ENCODE data around the gene TMBIM4.
A peak's percentile ranks its signal among the peaks of the same experiment; 100 is the strongest.

Gene TMBIM4

GRCh38 chr12:66140731-66141130 lies 29.1 kb downstream of the TMBIM4 start:
- no peak for DNase-seq (ENCODE audit: low read depth)

GRCh38 chr12:66139328-66139727 lies 30.5 kb downstream of the TMBIM4 start:
- no peak for DNase-seq (ENCODE audit: low read depth)

GRCh38 chr12:66137937-66138336 lies 31.9 kb downstream of the TMBIM4 start:
- no peak for DNase-seq (ENCODE audit: low read depth)

GRCh38 chr12:66132408-66132807 lies 37.4 kb downstream of the TMBIM4 start:
- no peak for DNase-seq (ENCODE audit: low read depth)

- DNase-seq (ENCODE audit: low read depth) = no peak
Measured at GRCh38 chr12:66131067-66131688, 38.6 kb downstream of the TMBIM4 start.

- peak; percentile 77 for DNase-seq (ENCODE audit: low read depth)
Measured at GRCh38 chr12:66130267-66131066, 39.3 kb downstream of the TMBIM4 start, which contains the start of gene LLPH. Gene LLPH (minus strand): TSS chr12:66130750. CDS start chr12:66129106, 1,644 bp downstream.

GRCh38 chr12:66129934-66130266 lies 39.9 kb downstream of the TMBIM4 start:
- DNase-seq (ENCODE audit: low read depth) = no peak

GRCh38 chr12:66127650-66128049 lies 42.1 kb downstream of the TMBIM4 start:
- no peak for DNase-seq (ENCODE audit: low read depth)

- DNase-seq (ENCODE audit: low read depth) = no peak
Measured at GRCh38 chr12:66120477-66120876, 49.3 kb downstream of the TMBIM4 start.

GRCh38 chr12:66119870-66120241 lies 49.9 kb downstream of the TMBIM4 start:
- DNase-seq (ENCODE audit: low read depth) = no peak

- DNase-seq (ENCODE audit: low read depth) = no peak
Measured at GRCh38 chr12:66119229-66119869, 50.4 kb downstream of the TMBIM4 start.

- no peak for DNase-seq (ENCODE audit: low read depth)
Measured at GRCh38 chr12:66118240-66118891, 51.4 kb downstream of the TMBIM4 start.

- DNase-seq (ENCODE audit: low read depth) = no peak
Measured at GRCh38 chr12:66117242-66117641, 52.6 kb downstream of the TMBIM4 start.

- no peak for DNase-seq (ENCODE audit: low read depth)
Measured at GRCh38 chr12:66115071-66115600, 54.7 kb downstream of the TMBIM4 start.

GRCh38 chr12:66113471-66113870 lies 56.3 kb downstream of the TMBIM4 start:
- no peak for DNase-seq (ENCODE audit: low read depth)

GRCh38 chr12:66111605-66112004 lies 58.2 kb downstream of the TMBIM4 start:
- no peak for DNase-seq (ENCODE audit: low read depth)

- DNase-seq (ENCODE audit: low read depth) = no peak
Measured at GRCh38 chr12:66109056-66109455, 60.7 kb downstream of the TMBIM4 start.

- DNase-seq (ENCODE audit: low read depth) = no peak
Measured at GRCh38 chr12:66108386-66108785, 61.4 kb downstream of the TMBIM4 start.

GRCh38 chr12:66107451-66107915 lies 62.3 kb downstream of the TMBIM4 start:
- DNase-seq (ENCODE audit: low read depth) = no peak

- no peak for DNase-seq (ENCODE audit: low read depth)
Measured at GRCh38 chr12:66103016-66103913, 66.5 kb downstream of the TMBIM4 start.

GRCh38 chr12:66092559-66093269 lies 77.1 kb downstream of the TMBIM4 start:
- DNase-seq (ENCODE audit: low read depth) = no peak

Measured in T-helper 22 cell (primary cell).